ENCODE results near the gene CEP170. TPM values are rescaled to one million over a fixed set of nuclear protein-coding genes. Genes with fewer than 3 reads are reported as not detected.

Gene CEP170
- polyA plus RNA-seq, 1 donor: 46.9 TPM

DNA sequence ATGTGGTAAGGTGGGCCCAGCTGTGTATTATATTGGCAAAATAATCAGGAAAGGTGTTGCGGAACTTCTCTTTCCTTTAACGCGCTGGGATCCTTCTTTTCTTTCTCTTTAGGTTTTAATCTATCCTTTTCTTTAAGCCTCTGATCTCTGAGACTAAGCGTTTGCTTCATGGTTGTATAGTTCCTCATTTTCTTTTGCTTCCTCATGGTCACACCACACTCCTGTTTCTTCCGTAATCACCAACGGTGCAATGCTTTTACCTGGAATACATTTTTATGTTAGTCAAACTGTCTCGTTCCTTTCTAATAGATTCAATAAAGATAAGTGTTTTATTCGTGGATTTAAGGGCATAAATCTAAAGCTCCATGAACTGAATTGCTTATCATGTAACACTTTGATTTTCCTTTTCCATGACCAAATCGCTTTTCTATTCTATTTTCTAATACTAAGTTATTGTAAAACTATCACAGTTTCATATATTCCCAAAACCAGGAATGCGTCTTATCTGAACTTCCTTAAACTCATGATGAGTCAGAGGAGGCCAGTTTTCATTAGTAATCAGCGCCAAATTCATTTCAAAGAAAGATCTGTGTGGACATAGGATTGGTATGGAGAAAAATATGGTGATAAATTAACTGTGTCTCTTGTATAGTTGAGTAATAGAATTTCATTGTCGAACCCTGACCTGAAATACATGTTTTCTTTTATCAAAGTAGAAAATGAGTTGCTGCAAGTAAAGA is 13.0 kb upstream of the CEP170 start:
- DNase-seq: no peak

DNA sequence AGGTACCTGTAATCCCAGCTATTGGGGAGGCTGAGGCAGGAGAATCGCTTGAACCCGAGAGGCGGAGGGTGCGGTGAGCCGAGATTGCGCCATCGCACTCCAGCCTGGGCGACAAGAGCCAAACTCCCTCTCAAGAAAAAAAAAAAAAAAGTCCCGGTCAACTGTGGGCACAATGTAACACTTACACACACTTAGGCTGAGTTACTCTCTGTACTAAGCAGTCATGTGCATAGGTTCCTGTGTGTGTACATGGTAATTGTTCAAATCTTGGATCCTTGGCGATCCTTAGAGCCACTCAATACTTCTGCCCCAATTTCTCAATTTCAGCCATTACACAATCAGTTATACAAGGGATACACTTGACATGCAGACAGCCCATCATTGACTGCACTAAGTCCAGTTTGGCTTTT is 12.4 kb upstream of the CEP170 start:
- no peak for DNase-seq

DNA sequence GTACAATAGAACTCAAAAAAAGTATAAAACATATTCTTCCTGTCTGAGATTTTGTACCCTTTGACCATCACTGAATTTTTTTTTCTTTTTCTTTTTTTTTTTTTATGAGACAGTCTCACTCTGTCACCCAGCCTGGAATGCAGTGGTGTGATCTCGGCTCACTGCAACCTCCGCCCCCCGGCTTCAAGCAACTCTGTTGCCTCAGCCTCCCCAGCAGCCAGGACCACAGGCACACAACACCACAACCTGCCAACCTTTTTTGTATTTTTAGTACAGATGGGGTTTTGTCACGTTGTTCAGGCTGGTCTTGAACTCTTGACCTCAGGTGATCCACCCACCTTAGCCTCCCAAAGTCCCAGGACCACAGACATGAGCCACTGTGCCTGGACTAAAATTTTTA is 11.2 kb upstream of the CEP170 start:
- no peak for DNase-seq

- DNase-seq: no peak
Observed at GRCh38 chr1:243264717-243265116, 9.6 kb upstream of the CEP170 start.

GRCh38 chr1:243261390-243261789 is 6.3 kb upstream of the CEP170 start:
- peak; percentile 48 for DNase-seq

- DNase-seq: no peak
Observed at GRCh38 chr1:243260221-243260880, 5.3 kb upstream of the CEP170 start.

DNA sequence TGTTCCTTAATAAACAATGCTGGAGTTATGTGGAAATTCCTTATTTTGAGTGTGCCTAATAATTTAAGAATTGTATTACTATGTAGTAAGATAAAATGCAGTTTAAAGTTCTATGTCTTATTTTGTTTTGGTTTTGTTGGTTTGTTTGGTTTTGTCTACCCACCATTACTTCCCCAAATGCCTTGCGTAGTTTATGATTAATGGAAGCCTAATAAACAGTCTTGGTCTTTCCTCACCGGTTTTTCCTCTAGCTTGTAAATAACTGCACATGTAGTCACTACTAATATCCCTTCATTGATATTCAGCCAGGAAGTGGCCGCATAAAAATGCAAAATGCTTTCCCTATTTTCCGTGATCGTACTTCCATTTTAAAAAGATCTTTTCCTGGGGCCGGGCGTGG is 3.6 kb upstream of the CEP170 start:
- DNase-seq: no peak

DNA sequence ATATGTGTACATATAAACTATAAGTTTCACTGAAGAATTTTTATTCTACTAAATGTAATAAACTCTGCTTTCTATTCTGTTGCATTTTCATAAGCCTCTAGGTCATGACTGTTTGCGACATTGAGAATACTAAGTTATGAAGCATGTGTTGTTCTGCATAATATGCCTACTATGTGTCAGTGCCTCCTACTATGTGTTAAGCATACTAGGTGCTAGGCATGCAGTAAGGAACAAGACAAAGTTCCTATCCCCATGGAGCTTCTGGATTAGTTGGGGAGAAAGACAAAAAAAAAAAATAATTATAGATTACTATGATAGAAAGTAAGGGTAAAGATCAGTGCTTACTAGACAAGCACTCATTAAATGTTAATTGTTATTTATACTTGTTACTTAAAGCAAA is 2.1 kb upstream of the CEP170 start:
- DNase-seq: no peak

DNA sequence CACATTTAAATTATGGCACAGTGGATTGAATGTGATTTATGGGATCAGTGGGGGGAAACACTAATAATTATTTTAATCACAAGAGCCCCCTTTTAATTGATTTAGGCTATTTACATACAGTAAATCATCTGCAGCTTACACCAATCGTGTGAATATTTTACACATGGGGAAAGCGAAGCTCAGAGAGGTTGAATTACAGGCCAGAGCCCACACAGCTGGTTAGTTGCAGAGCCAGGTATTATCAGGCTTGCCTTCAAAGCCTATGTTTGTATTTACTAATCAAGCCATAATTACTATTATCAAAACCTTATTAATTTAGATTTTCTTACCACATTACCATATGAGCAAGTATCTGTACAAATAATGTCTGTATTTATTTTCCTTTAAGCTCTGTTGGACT is 1.5 kb upstream of the CEP170 start:
- no peak for DNase-seq

DNA sequence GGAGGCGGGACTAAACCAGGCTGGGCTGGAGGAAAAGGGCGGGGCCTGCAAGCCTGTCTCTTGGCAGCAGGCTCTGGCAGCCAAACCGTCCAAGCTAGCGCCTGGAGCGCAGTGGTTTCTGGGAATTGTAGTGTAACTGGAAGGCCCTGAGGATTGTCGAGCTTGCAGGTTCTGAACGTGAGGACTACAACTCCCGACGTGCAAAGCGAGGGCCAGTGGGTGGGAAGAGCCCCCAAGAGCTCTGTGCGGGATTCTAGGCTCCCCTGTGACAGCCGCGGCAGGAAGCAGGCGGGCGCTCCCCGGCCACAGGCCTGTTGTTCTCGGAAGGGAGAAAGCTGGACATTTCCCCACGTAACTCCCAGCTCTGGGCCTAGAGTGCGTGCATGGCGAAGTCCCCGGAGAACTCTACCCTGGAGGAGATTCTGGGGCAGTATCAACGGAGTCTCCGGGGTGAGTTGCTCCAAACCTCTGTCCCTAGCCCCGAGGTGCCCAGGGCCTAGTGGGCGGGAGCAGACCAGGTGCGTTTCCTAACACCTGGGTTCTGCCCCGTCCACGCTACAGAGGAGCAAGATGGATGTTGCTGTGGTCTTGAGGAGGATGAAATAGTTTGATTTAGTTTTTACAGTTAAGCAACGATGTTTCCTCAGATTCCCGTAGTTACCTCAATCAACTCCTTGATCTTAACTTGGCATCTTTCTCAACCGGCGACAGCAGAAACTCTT is 871 bp upstream of the CEP170 start, which contains the start of gene SDCCAG8:
SDCCAG8 (plus strand) TSS at position 251 of the 722 bp plus-strand sequence; CDS start at position 384, 133 bp downstream.
- DNase-seq: peak; percentile 99

DNA sequence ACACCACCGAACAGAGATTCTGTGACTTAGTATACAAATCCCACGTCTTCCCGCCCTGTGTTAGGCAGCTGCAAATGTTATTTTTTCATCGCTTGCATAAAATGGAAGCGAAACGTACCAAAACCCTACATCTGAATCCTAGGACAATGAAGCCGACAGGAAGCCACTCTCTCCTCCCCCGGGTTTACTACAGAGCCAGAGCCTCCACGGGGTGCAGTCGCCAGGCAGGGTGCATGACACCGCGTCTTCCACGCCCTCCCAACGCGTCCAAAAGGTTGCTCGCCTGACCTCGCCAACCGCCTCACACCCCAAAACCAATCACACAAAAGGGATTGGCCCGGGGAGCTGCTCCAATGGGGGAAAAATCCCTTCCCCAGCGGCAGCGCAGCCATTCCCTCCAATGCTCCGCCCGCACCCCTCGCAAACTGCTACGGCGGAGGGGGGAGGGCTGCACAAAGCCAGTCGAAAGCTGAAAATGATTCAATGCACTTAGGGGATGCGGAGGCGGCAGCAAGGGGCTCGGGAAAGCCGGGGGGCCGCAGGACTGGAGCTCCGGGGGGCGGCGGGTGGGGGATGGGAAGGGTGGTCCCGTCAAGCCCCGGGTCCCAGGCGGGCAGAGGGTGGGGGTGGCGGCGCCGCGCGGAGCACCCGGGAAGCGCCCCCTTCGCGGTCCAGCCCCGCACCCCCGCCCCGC is 701 bp downstream of the CEP170 start:
- DNase-seq: peak; percentile 63

GRCh38 chr1:243253926-243254232 is 1.2 kb downstream of the CEP170 start:
- no peak for DNase-seq

GRCh38 chr1:243253211-243253925 is 1.7 kb downstream of the CEP170 start:
- DNase-seq: peak; percentile 18

GRCh38 chr1:243251539-243251938 is 3.5 kb downstream of the CEP170 start:
- DNase-seq: no peak

DNA sequence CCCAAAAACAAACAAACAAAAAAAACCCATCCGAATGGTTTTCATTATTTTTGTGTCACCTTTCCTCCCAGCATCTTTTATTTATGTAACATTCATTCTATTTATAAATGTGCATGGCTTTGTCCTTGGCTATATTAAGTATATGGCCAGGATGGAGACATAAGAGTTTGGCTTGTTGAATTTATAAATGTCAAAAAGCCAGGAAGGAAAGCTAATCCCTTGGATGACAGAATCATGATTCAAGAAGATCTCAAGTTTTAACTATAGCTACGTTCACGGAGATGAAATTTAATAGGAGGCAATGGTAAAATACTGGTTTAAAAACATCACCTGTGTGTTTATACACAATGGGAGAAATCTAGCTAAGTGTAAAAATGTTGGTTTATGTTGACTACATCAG is 5.0 kb downstream of the CEP170 start:
- DNase-seq: no peak

GRCh38 chr1:243249214-243249613 is 5.9 kb downstream of the CEP170 start:
- DNase-seq: no peak

- DNase-seq: no peak
Observed at GRCh38 chr1:243247901-243248300, 7.2 kb downstream of the CEP170 start.

- DNase-seq: no peak
Observed at GRCh38 chr1:243246916-243247315, 8.2 kb downstream of the CEP170 start.

DNA sequence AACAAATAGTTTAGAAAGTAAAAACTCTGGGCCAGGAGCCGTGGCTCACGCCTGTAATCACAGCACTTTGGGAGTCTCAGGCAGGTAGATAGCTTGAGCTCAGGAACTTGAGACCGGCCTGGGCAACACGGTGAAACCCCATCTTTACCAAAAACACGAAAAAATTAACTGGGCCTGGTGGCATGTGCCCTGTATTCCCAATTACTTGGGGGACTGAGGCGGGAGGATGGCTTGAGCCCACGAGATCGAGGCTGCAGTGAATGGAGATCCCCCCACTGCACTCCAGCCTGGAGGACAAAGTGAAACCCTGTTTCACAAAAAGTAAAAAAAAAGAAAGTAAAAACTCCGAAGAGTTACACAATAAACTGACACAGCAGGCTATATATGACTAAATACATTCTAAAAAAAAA is 10.6 kb downstream of the CEP170 start:
- DNase-seq: no peak

DNA sequence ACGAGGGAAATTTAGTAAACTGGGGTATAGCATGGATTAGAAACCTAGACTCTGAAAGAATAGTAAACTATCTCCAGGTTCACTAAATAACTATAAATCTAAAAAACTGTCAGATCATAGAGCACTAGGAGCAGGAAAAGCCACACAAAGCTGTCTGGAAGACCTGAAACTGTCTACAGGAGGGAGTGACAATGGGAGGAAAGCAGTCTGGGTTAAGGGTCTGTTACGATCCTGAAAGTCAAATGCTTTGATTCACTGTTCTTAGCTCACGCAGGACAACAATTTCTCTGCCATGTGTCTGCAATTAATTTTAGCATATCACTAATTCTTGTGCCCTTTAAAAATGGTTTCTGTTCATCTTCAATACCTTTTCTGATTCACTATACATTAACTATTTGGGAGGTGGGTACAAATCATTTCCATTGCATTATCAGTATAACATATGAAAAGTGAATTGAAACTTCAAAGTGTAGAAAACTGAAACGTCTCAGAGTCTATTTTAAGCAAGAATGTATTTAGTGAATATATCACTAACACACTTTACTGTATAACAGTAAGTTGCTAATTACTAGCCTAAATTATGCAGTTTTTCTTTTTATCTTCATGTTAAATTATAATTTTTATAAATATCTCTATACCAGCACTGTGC is 18.4 kb downstream of the CEP170 start:
- DNase-seq: no peak

DNA sequence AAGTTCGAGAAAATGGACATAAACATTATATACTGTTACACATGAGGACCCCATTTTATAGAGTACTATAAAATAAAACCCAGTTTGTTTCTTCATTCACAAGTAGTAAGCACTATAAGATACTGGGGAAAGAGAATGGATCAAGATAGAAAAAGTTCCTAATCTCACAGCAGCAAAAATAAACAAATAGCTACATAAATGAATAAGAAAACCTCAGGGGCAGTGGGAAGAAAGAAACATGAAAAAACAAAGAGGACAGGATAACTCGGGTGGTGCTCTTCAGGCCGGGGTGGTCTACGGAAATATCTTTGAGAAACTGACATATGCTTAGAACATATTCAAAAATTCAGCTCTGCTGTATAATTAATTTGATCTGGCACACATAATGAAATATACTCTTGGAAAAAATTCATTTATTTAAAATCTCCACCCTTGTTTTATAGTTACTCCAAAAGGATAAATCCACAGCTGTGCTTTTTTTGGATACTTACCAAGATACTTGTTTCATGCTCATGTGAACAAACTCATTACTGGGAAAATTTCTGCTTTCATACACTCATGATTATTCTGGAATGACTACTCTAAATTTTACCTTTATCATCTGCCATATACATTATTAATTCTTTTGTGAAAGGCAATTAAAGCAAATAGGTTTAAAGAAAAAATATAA is 20.0 kb downstream of the CEP170 start:
- peak; percentile 26 for DNase-seq

Measured in hindlimb muscle (tissue), 1 donor.